Right lobe of liver (tissue), 6 donors: ENCODE measurements around the gene CDC42BPG. TPM values are rescaled to one million over a fixed set of nuclear protein-coding genes. Genes with fewer than 3 reads are reported as not detected.
A peak's percentile ranks its signal among the peaks of the same experiment; 100 is the strongest.

ENCODE experiments used
- ATAC-seq, 4 donors: fragments of 200-7000 bp; cut with Tn5 transposase; one replicate each; pipeline ENCODE4 v1.9.1; 2020; ENCODE audit warnings: mild to moderate bottlenecking in 4 of 4, moderate library complexity in 4 of 4
- DNase-seq, 3 donors: peaks; one replicate each; pipeline ENCODE4 v3.0.0-alpha.2; 2020
- H3K27ac ChIP-seq, 3 donors: fragments of 200-600 bp; one replicate each; pipeline ENCODE4 v1.8.0; 2022
- H3K27me3 ChIP-seq, 2 donors: fragments of 200-600 bp; one replicate each; pipeline ENCODE4 v1.8.0; 2022
- H3K36me3 ChIP-seq, 4 donors: fragments of 200-600 bp; sonication (generic) in 1 of 4; one replicate each; pipeline versions ENCODE4 v1.5.1 to v1.8.0; 2017 to 2022; ENCODE audit warnings: control low read depth in 1 of 4
- H3K4me1 ChIP-seq, 4 donors: fragments of 200-600 bp; sonication (generic) in 1 of 4; one replicate each; pipeline versions ENCODE4 v1.5.1 to v1.8.0; 2017 to 2022; ENCODE audit warnings: control low read depth in 1 of 4
- H3K4me3 ChIP-seq, 3 donors: fragments of 200-600 bp; one replicate each; pipeline ENCODE4 v1.8.0; 2022
- H3K9me3 ChIP-seq, 4 donors: fragments of 200-600 bp; sonication (generic) in 1 of 4; one replicate each; pipeline versions ENCODE4 v1.5.1 to v1.8.0; 2017 to 2022; ENCODE audit warnings: control low read depth in 1 of 4
- CTCF ChIP-seq, 4 donors: fragments of 200-600 bp in 3 of 4; fragments of 450-650 bp in 1 of 4; IDR thresholded peaks; one replicate each; pipeline versions ENCODE4 v1.5.1 to v1.8.0; 2016 to 2022; ENCODE audit warnings: antibody characterized with exemption in 4 of 4, mild to moderate bottlenecking in 2 of 4
- POLR2A ChIP-seq: fragments of 450-650 bp; IDR thresholded peaks from one replicate; pipeline ENCODE4 v1.6.1; 2017; ENCODE audit warnings: antibody characterized with exemption, mild to moderate bottlenecking
- WGBS: methylation state at CpG from one replicate; pipeline ENCODE4 v1.1.6; 2018; ENCODE audit warnings: low coverage, low lambda C conversion rate; ENCODE audit not compliant: insufficient coverage; ENCODE audit errors: missing lambda C conversion rate; 5-methylcytosine and 5-hydroxymethylcytosine counted together
- intact Hi-C, 2 donors: fragments of 100-400 bp; cut with DNase I; formaldehyde crosslinking; loops; one replicate each; pipeline versions ENCODE4 v1.11.2 to v1.14.1; 2022
- total RNA-seq, 6 experiments: library from RNA; depleted of rRNA in 2 of 6; stranded (reverse); fragments of >200 nt in 2 of 6; fragmentation: NEBNext Ultra II Directional in 3 of 6; extraction: Animal tissue kit (Norgen Biotek cat#: 25700) in 3 of 6; gene quantifications; one replicate each; pipeline versions ENCODE4 v1.1.0 to v1.2.4, GENCODE V29; 2016 to 2023
- donor health status: DM: no; HTN: yes; CAD: no.
- donor health status: DM: no; HTN: no; CAD: no.
- donor health status: DM: no; HTN: no; CAD: no.
- donor health status: DM: no; HTN: yes; CAD: no.
- donor health status: DM: no; HTN: yes; CAD: no.

CDC42BPG gene
- total RNA-seq, 6 experiments from 2014 or later, result 0.63 to 1.1 (median 0.99) TPM

GRCh38 chr11:64885367-64886286 lies 41.2 kb upstream of the CDC42BPG start:
- no peaks in the 10 kb centered on the region for H3K9me3 ChIP-seq
- intact Hi-C loops, result no loop called here
- 60% methylated on average over 13 of the region's 15 CpGs for WGBS
- H3K4me3 ChIP-seq, result no peak overlapping the region
- no peaks in the 10 kb centered on the region for H3K27me3 ChIP-seq
- no peak overlapping the region for H3K27ac ChIP-seq
- ATAC-seq (peak in 2 of 4 donors; percentile 4 to 47), DNase-seq (no peak)
- TF ChIP-seq POLR2A (no peak), CTCF (IDR thresholded peaks at IDR 0.05) (no peak)
- peaks cover 0 to 44% (median 8%) of the 10 kb centered on the region in 4 donors for H3K4me1 ChIP-seq
- H3K36me3 ChIP-seq, result no peaks in the 10 kb centered on the region

- 84% methylated on average over 7 of the region's 8 CpGs for WGBS
- TF ChIP-seq CTCF (IDR thresholded peaks at IDR 0.05) (no peak), POLR2A (no peak)
- H3K4me1 ChIP-seq, result peaks cover 0 to 32% (median 3%) of the 10 kb centered on the region in 4 donors
- ATAC-seq, result no peak
- H3K36me3 ChIP-seq, result no peaks in the 10 kb centered on the region
- H3K27me3 ChIP-seq, result no peaks in the 10 kb centered on the region
- no peak for DNase-seq
- no peaks in the 10 kb centered on the region for H3K9me3 ChIP-seq
- intact Hi-C loops, result no loop called here
- H3K4me3 ChIP-seq, result no peak overlapping the region
- H3K27ac ChIP-seq, result no peak overlapping the region
These were observed 39.6 kb upstream of the CDC42BPG start for GRCh38 chr11:64884019-64884418.

- no peak overlapping the region for H3K27ac ChIP-seq
- intact Hi-C loops, result no loop called here
- H3K36me3 ChIP-seq, result no peaks in the 10 kb centered on the region
- H3K27me3 ChIP-seq, result no peaks in the 10 kb centered on the region
- DNase-seq (no peak), ATAC-seq (no peak)
- no peaks in the 10 kb centered on the region for H3K9me3 ChIP-seq
- WGBS, result no CpG with 5 or more reads among the region's 5 CpGs
- H3K4me1 ChIP-seq, result peaks cover 0 to 30% (median 3%) of the 10 kb centered on the region in 4 donors
- no peak overlapping the region for H3K4me3 ChIP-seq
- TF ChIP-seq POLR2A, result no peak
- no peak for TF ChIP-seq CTCF (IDR thresholded peaks at IDR 0.05)
These were observed 39.1 kb upstream of the CDC42BPG start for GRCh38 chr11:64883575-64883974.

- Histone ChIP-seq H3K36me3 (no peaks in the 10 kb centered on the region), H3K27ac (no peak overlapping the region), H3K4me1 (peaks cover 0 to 20% (median 0%) of the 10 kb centered on the region in 4 donors), H3K4me3 (no peak overlapping the region), H3K9me3 (no peaks in the 10 kb centered on the region), H3K27me3 (no peaks in the 10 kb centered on the region)
- intact Hi-C loops, result no loop called here
- ATAC-seq (no peak), DNase-seq (no peak)
- TF ChIP-seq POLR2A (no peak), CTCF (IDR thresholded peaks at IDR 0.05) (no peak)
- 77% methylated on average over 5 of the region's 5 CpGs for WGBS
These were observed 37.8 kb upstream of the CDC42BPG start for GRCh38 chr11:64882243-64882642.
